H1 (cell line): ENCODE results near the gene MORN4. TPM values are rescaled to one million over a fixed set of nuclear protein-coding genes. Genes with fewer than 3 reads are reported as not detected.

Experiments
- BACH1 ChIP-seq: IDR thresholded peaks from 2 replicates; pipeline ENCODE4 v1.6.1; 2012; ENCODE audit warnings: low read length, improper control_type of control experiment
- CHD7 ChIP-seq: fragments of 300-600 bp; sonication (generic); IDR thresholded peaks from 2 replicates; pipeline ENCODE4 v1.7.1; 2012; ENCODE audit warnings: low read length, moderate library complexity, mild to moderate bottlenecking, inconsistent platforms; ENCODE audit not compliant: insufficient replicate concordance
- CTBP2 ChIP-seq: IDR thresholded peaks from 2 replicates; pipeline ENCODE4 v1.7.0; 2011; ENCODE audit warnings: borderline replicate concordance, mild to moderate bottlenecking, moderate library complexity, mixed read lengths, low read length; ENCODE audit not compliant: insufficient read depth, insufficient read length
- EP300 ChIP-seq, 2 experiments: IDR thresholded peaks; 1 replicate in 1 of 2; 2 replicates in 1 of 2; pipeline ENCODE4 v1.6.1; 2011 to 2012; ENCODE audit warnings: low read depth in 2 of 2, low read length in 2 of 2, mild to moderate bottlenecking in 2 of 2, borderline replicate concordance in 1 of 2, inconsistent platforms in 1 of 2, moderate library complexity in 1 of 2
- GABPA ChIP-seq: IDR thresholded peaks from 2 replicates; pipeline ENCODE4 v1.6.1; 2011; ENCODE audit warnings: mild to moderate bottlenecking, low read length, moderate library complexity, borderline replicate concordance; ENCODE audit not compliant: insufficient read depth
- KDM4A ChIP-seq: IDR thresholded peaks from one replicate; pipeline ENCODE4 v1.7.1; 2012; ENCODE audit warnings: low read depth, mild to moderate bottlenecking, moderate library complexity, low read length, inconsistent platforms; ENCODE audit not compliant: severe bottlenecking
- MAX ChIP-seq: IDR thresholded peaks from 2 replicates; pipeline ENCODE4 v1.6.1; 2012; ENCODE audit warnings: inconsistent platforms
- POLR2AphosphoS5 ChIP-seq: IDR thresholded peaks from 2 replicates; pipeline ENCODE4 v1.6.1; 2011; ENCODE audit warnings: low read depth, low read length
- SIRT6 ChIP-seq: IDR thresholded peaks from one replicate; pipeline ENCODE4 v1.7.1; 2012; ENCODE audit warnings: low read length, inconsistent platforms
- SP2 ChIP-seq: IDR thresholded peaks from 2 replicates; pipeline ENCODE4 v1.6.1; 2012; ENCODE audit warnings: mild to moderate bottlenecking, low read length, inconsistent platforms
- SRF ChIP-seq: IDR thresholded peaks from 2 replicates; pipeline ENCODE4 v1.6.1; 2011; ENCODE audit warnings: mild to moderate bottlenecking, low read depth, low read length, moderate library complexity
- ZNF274 ChIP-seq: IDR thresholded peaks from 2 replicates; pipeline ENCODE4 v1.7.0; 2012; ENCODE audit warnings: low read length, borderline replicate concordance; ENCODE audit errors: extremely low read depth
- polyA plus RNA-seq, 7 experiments: library from polyadenylated mRNA; depleted of rRNA in 3 of 7; stranded (reverse) in 5 of 7; unstranded in 2 of 7; fragments of >200 nt in 5 of 7; fragments of 200-250 nt in 2 of 7; gene quantifications; 1 replicate in 5 of 7; 2 replicates in 1 of 7; 4 replicates in 1 of 7; pipeline versions ENCODE4 v1.2.1 to v1.2.3, GENCODE V29; 2011 to 2013; ENCODE audit warnings: missing spikeins in 2 of 7, mixed read lengths in 2 of 7
- total RNA-seq: library from RNA; stranded (reverse); fragmentation: NEBNext Ultra II Directional; extraction: Animal tissue kit (Norgen Biotek cat#: 25700); gene quantifications from 2 replicates; pipeline ENCODE4 v1.2.1, GENCODE V29; 2021

MORN4 gene
- total and polyA plus RNA-seq, 2 of the 8 experiments (the other 6 are each of a cell fraction or from before 2014, with no cell fraction given), result 13.6 to 22.0 TPM

- TF ChIP-seq CHD7 (no peak), BACH1 (no peak), CTBP2 (no peak), GABPA (no peak), MAX (no peak), SRF (no peak), SIRT6 (no peak), SP2 (no peak), ZNF274 (no peak), KDM4A (no peak), EP300 (IDR thresholded peaks at IDR 0.05; ENCODE audit: borderline replicate concordance in 1 of 2, low read depth in 2 of 2, low read length in 2 of 2) (no peak), POLR2AphosphoS5 (no peak)
Measured at GRCh38 chr10:97628228-97628627, 5.1 kb downstream of the MORN4 start (continued).
